HuH-7.5 (cell line): ENCODE results near the gene DLL4.
A peak's percentile ranks its signal among the peaks of the same experiment; 100 is the strongest.
"Not testable (repeated sequence)": the region's sequence is repeated elsewhere in the genome, so short reads cannot be mapped to it uniquely, and the experiment has no call there.

Experiments
- DNase-seq: peaks from one replicate; pipeline ENCODE4 v3.0.0; 2011; ENCODE audit warnings: low spot score

Gene DLL4

DNA sequence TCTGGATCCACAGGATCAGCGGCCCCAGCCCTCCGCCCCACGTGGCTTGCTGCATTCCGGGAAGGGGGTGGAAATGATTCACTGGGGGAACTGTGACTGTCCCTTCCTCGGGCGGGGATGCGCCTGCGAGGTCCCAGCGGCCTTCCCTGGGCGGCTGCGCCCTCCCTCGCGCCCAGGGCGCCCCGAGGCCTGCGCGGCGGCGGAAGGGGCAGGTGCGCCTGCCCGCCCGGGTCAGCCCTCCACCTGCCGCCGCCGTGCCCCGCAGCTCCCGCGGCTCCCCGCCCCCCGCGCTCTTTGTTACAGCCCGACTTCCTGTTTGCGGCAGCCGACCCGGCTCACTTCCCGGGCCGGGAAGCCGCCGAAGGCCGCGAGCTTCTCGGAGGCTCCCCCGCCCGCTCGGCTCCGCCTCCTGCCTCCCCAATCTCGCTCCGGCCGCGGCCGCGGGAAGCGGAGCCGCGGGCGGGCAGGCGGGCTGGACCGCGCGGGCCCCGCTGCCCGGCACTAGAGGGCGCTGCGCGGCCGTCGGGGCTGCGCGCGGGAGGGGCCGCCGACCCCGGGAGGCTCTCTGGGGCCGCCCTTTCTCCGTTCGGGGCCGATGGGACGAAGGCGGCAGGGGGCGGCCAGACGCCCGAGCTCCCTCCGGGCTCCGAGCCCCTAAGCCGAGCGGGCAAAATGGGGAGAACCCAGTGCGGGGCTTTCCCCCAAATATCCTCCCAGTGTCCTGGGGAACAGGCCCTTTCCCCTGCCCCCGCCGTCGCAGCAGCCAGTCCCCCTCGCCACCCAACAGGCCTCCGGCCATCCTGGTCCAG, 12.6 kb downstream of the DLL4 start:
- peak; percentile 85 for DNase-seq

DNA sequence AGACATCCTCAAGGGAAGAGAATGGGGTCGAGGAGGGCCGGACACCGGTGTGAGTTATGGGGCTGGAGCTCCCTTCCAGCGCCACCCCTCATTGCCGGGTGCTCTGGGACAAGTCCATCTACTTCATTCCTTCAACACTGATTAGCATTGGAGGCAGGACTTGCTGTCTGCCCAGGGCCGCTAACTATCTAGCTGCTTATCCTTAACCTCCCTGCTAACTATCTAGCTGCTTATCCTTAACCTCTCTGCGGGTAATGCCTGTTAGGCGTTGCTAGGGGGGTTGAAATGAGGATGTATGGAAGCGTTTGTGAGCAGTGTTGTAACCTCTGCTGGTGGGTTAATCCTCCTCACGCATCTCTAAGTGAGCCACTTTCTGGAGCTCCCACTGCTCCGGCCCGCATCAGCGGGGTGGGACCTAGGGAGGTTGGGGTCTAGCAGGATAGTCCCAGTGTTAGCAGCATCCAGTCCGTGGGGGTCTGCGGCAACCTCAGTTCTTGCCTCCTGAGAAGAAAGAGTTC, 13.3 kb downstream of the DLL4 start:
- no peak for DNase-seq

DNA sequence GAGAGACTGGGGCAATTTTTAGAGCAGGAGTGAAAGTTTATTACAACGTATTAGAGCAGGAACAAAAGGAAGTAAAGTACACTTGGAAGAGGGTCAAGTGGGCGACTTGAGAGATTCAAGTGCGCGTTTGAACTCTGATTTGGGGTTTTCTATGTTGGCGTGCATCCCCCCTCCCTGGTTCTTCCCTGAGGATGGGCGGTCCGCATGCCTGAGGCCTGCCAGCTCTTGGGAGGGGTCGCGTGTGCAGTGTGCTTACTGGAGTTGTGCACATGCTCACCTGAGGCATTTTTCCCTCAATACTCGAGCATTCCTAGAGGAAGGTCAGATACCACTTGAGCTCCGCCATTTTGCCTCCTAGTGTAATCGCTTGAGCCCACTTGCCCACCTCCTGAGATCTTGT, 13.7 kb downstream of the DLL4 start:
- DNase-seq = no peak

GRCh38 chr15:40943764-40944365, 14.7 kb downstream of the DLL4 start:
- no peak for DNase-seq

- no peak for DNase-seq
These were observed 15.6 kb downstream of the DLL4 start for GRCh38 chr15:40944510-40945296.

DNA sequence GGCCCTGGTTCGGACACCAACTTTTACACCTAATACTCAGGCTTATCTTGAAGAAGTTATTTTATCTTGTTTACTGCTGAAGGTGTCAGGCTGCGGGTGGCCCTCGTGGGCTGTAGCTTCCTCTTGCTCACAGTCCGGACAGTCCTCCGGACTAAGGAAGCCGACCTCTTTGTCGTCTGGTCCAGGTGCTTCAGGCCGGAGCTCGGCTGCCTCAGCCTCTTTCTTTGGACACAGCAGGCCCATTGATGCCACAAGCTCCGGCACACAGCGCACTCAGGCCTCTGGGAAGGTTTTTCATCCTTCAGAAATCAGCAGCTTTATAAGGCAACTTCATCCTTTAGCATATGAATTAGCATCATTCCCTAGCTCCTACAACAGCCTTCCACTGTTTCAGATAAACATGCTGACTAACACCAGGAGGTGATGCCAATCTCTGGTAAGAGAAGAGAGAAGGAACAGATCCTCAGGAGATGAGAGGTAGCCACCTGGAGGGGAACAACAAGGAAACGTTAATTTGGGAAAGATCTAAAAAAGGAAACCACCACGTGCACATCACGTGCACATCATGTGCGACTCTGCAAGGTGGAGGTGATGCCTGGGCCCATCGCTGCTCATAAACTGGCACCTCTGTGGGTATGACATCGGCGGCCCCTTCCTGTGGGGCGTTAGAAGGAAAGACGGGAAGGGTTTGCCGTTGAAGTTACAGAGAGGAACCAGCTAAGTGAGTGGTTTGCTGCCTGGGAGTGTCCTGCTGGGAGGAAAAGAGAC, 19.8 kb downstream of the DLL4 start:
- no peak for DNase-seq

GRCh38 chr15:40949756-40950207, 20.6 kb downstream of the DLL4 start:
- no peak for DNase-seq

- DNase-seq = no peak
These were observed 22.6 kb downstream of the DLL4 start for GRCh38 chr15:40951764-40952163.

GRCh38 chr15:40952301-40952900, 23.3 kb downstream of the DLL4 start:
- DNase-seq = no peak

- peak; percentile 99 for DNase-seq
These were observed 24.0 kb downstream of the DLL4 start, which contains the start of gene CHAC1 for GRCh38 chr15:40952901-40953712. Gene CHAC1 (plus strand): TSS chr15:40953471. CDS start chr15:40953584, 113 bp downstream.

DNA sequence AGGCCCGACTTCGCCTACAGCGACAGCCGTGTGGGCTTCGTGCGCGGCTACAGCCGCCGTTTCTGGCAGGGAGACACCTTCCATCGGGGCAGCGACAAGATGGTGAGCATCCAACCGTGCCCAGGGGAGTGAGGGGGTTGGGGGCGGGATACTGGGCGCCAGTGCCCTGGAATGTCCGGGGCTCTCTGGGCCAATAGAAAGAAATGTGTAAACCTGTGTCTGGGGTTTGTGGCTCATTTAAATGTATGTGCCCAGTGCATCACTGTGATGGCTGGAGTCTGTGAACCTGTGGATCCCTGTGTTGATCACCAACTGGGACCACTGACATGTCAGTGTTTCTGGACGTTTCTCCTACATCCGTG, 24.6 kb downstream of the DLL4 start:
- no peak for DNase-seq

GRCh38 chr15:40954158-40954848, 25.2 kb downstream of the DLL4 start:
- not testable (repeated sequence) for DNase-seq

DNA sequence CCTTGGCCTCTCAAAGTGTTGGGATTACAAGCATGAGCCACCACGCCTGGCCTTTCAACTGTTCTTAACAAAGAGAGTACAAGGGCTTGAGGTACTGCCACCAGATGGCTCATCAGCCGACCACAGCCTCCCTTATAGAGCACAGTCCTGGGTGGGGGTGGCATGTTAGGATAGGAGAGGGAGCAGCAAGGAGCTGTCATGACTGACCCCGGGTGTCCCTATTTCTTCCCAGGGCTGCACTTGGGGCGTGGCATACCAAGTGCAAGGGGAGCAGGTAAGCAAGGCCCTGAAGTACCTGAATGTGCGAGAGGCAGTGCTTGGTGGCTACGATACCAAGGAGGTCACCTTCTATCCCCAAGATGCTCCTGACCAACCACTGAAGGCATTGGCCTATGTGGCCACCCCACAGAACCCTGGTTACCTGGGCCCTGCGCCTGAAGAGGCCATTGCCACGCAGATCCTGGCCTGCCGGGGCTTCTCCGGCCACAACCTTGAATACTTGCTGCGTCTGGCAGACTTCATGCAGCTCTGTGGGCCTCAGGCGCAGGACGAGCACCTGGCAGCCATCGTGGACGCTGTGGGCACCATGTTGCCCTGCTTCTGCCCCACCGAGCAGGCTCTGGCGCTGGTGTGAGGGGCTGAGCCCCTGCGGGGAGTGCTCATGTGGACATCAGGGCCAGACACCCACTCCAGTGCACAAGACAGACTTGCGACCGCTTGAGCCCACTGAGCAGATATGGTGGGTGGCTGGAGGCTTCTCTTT, 26.2 kb downstream of the DLL4 start:
- no peak for DNase-seq

- no peak for DNase-seq
These were observed 26.9 kb downstream of the DLL4 start for GRCh38 chr15:40955930-40956540.

- no peak for DNase-seq
These were observed 27.4 kb downstream of the DLL4 start for GRCh38 chr15:40956541-40956982.

DNA sequence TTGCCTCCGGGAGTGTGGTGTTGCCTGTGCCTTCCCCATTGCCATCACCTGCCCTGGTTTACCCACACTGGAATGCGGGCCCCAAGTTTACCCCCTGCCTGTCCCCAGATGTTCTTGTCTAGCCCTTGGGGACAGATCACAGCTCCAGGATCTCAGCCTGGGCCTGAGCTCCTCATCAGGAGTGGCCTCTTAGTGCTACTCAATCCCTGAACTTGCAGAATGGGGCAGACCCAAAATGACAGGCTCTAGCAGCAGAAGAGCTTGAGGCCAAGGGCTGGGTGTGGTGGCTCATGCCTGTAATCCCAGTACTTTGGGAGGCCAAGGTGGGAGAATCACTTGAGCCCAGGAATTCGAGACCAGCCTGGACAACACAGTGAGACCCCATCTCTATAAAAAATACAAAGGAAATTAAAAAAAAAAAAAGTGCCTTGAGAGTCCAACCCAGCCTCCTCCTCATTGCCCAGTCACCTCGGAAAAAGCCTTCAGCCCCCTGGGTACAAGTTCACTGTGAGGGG, 28.0 kb downstream of the DLL4 start:
- no peak for DNase-seq

DNA sequence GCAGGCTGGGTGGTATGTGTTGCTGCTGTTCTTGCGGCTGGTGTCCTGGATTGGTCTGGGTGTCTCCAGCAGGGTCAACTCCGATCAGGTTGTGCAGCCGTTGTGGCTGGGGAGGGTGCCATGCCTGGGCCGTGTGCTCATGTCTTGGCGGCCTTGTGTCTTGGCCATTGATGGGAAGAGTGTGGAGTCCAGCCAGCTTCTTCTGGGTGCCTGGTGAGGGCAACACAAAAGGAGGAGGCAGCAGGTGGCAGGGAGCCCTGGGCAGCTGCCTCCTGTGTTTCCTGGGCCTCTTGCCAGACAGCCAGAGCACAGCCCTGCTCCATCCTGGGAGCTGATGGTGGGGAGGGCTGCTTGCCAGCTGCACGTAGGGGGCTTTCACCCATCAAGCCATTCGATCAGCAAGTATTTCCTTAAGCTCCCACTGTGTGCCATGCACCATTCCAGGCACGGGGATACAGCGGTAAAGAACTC, 28.5 kb downstream of the DLL4 start:
- no peak for DNase-seq

- DNase-seq = no peak
These were observed 29.0 kb downstream of the DLL4 start for GRCh38 chr15:40958146-40958545.
